ENCODE measurements around the gene TGFBR2. TPM values are rescaled to one million over a fixed set of nuclear protein-coding genes. Genes with fewer than 3 reads are reported as not detected.

The TGFBR2 gene
- total RNA-seq, 1 experiment from 2014 or later, result 19.4 TPM

- in situ Hi-C loops (cut with HindIII; ENCODE audit: low pct_unique_long_range_greater_than_20kb, low sequenced_read_pairs), result no loop called here
- peak; percentile 65 for DNase-seq (ENCODE audit: low read depth, low spot score)
Observed at GRCh38 chr3:30597131-30597768, 9.2 kb upstream of the TGFBR2 start.

DNA sequence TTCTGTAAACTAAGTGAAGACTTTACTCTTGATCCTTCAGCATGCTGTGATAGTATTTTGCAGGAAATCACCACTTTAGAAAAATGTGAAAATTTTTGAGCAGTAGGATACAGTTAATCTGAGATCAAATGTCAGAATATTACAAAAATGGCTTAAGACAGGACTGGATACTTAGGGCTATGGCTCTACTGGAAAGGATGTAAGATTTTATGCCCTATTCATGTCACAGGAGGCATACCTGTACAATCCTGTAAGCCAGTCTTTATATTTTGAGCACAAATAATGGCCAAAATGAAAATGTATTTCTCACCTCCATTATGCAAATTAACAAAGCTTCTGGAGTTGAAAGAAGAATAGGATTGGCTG lies 8.6 kb upstream of the TGFBR2 start:
- in situ Hi-C loops (cut with HindIII; ENCODE audit: low pct_unique_long_range_greater_than_20kb, low sequenced_read_pairs), result no loop called here
- no peak for DNase-seq (ENCODE audit: low read depth, low spot score)

GRCh38 chr3:30598668-30599545 lies 7.5 kb upstream of the TGFBR2 start:
- no peak for DNase-seq (ENCODE audit: low read depth, low spot score)
- in situ Hi-C loops (cut with HindIII; ENCODE audit: low pct_unique_long_range_greater_than_20kb, low sequenced_read_pairs), result no loop called here

GRCh38 chr3:30600572-30600971 lies 5.8 kb upstream of the TGFBR2 start:
- in situ Hi-C loops (cut with HindIII; ENCODE audit: low pct_unique_long_range_greater_than_20kb, low sequenced_read_pairs), result no loop called here
- no peak for DNase-seq (ENCODE audit: low read depth, low spot score)

DNA sequence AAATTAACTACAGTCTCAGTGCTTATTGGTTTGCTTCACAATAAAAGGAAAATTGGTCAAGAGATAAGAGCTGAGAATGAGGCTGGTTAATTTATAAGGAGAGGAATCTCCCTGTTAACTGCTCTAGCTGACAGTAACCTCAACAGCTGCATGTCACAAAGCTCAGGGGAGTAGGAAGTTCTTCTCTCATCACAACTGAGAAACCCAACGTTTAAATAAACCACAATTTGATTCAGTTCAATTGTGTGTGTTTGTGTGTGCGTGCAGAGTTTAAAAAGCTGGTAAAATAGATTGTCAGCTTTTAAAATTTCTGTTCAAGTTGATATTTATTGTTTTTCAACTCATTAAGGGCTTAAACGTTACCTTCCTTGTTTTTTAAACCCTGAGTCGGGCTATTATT lies 3.5 kb upstream of the TGFBR2 start:
- in situ Hi-C loops (cut with HindIII; ENCODE audit: low pct_unique_long_range_greater_than_20kb, low sequenced_read_pairs), result no loop called here
- no peak for DNase-seq (ENCODE audit: low read depth, low spot score)

DNA sequence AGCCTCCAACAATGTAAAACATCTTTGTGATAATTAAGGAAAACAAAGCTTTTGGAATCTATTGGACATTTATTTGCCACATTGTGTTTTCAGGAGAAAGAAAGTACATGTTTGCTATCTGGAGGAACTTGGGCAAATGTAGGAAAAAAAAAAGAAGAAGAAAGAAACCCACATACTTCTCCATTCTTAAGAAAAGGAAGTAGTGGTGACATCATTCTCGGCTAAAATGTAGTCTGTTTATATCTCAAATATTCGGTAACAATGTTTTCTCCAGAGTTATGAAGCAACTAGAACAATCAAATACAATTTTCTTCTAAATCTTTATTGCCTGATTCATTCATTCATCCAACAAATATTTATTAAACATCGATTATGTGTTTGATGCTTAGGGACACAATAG lies 2.3 kb upstream of the TGFBR2 start:
- in situ Hi-C loops (cut with HindIII; ENCODE audit: low pct_unique_long_range_greater_than_20kb, low sequenced_read_pairs), result no loop called here
- DNase-seq (ENCODE audit: low read depth, low spot score), result no peak

- in situ Hi-C loops (cut with HindIII; ENCODE audit: low pct_unique_long_range_greater_than_20kb, low sequenced_read_pairs), result no loop called here
- DNase-seq (ENCODE audit: low read depth, low spot score), result no peak
Observed at GRCh38 chr3:30604558-30604957, 1.8 kb upstream of the TGFBR2 start.

DNA sequence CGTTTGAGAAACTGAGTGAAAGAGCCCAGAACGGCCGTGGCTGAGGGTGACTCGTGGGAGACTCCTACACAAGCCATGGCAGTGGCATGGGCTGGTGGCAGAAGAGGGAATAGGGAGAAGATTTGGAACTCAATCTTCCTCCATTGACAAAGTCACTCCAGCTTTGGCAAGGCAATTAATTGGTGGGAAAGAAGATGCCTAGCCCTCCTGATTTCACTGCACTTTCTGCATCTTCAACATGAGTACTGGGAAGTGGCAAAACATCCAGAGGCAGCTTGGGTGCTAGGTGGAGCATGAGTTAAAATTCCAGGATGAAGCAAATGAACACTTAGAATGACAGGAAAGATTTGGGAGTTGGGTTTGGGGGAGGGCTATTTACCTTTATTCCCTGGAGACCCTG lies 1.4 kb upstream of the TGFBR2 start:
- in situ Hi-C loops (cut with HindIII; ENCODE audit: low pct_unique_long_range_greater_than_20kb, low sequenced_read_pairs), result no loop called here
- no peak for DNase-seq (ENCODE audit: low read depth, low spot score)

- in situ Hi-C loops (cut with HindIII; ENCODE audit: low pct_unique_long_range_greater_than_20kb, low sequenced_read_pairs), result no loop called here
Observed at GRCh38 chr3:30605706-30606300, 598 bp upstream of the TGFBR2 start.

GRCh38 chr3:30607032-30607833 lies 832 bp downstream of the TGFBR2 start:
- in situ Hi-C loops (cut with HindIII; ENCODE audit: low pct_unique_long_range_greater_than_20kb, low sequenced_read_pairs), result no loop called here
- DNase-seq (ENCODE audit: low read depth, low spot score), result peak; percentile 28

More at GRCh38 chr3:30605706-30606300, 598 bp upstream of the TGFBR2 start:
- DNase-seq (ENCODE audit: low read depth, low spot score), result no peak

- in situ Hi-C loops (cut with HindIII; ENCODE audit: low pct_unique_long_range_greater_than_20kb, low sequenced_read_pairs), result no loop called here
- no peak for DNase-seq (ENCODE audit: low read depth, low spot score)
Observed at GRCh38 chr3:30608598-30608947, 2.2 kb downstream of the TGFBR2 start.

DNA sequence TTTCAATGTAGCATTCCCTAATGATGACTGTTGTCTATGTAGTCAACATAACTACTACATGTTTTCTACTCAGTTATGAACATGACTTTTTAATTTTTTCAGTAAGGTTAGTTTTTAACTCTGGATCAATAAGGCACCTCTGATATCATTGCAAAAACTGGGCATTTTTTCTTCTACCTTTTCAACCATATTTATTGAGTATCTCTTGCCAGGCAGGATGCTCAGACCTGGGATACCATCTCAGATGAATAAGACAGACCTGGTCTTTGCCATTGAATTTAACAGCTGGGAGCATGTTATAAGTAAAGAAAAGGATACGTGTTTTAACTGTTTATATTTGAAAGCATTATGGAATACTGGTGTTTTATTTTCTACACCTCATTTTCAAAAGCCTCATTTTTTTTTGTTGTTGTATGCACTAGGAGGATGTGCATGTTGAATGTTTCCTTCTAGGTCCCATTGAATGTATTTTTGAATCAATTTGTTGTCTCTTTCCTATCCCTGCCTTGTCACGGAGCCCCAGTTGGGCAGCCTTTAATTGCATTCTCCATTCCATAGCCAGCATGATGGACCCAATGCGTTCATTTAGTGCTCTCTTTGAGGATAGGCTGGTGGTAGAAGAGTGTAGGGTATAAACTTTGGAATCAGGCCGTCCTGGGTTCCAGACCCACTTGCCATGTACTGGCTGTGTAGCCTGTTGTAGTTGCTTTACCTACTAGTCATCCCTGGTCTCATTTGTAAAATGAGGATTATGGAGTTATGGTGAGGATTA lies 3.7 kb downstream of the TGFBR2 start:
- no peak for DNase-seq (ENCODE audit: low read depth, low spot score)
- in situ Hi-C loops (cut with HindIII; ENCODE audit: low pct_unique_long_range_greater_than_20kb, low sequenced_read_pairs), result no loop called here

- in situ Hi-C loops (cut with HindIII; ENCODE audit: low pct_unique_long_range_greater_than_20kb, low sequenced_read_pairs), result no loop called here
Observed at GRCh38 chr3:30610702-30611368, 4.4 kb downstream of the TGFBR2 start.

DNA sequence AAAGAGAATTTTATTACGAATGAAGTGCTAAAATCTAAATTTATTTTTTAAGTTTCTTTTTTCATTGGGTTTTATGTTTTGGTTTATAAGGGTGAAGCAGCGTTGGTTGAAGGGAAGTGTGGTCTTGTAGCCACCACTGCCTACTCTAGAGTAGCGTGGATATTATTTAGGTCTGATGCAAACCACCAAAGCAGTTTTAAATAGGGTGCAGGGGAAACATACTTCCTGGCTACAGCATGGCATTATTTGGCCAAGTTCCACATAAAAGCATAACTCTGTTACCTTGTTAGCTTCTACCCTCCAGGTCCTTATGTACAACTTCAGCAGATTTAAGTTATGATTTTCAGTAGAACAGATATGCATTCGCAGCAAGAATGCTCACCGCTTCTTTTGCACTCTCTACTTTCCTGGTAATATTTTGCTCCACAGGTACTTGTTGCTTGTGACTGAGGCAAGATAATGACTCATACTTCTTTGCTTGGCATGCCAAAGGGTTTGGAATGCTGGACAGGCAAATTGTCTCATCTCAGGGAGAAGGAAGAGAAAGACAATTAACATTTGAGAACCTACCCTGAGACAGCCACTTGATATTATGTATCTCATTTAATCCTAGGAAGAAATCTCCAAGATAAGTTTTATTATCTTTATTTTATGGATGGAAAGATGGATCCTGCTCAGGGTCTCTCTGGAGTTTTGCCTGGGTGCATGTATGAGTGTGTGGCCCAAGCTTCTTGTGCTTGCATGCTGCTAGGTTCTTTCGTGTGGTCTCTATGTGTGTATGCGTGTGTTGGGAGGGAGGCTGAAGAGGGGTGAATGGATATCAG lies 5.4 kb downstream of the TGFBR2 start:
- in situ Hi-C loops (cut with HindIII; ENCODE audit: low pct_unique_long_range_greater_than_20kb, low sequenced_read_pairs), result no loop called here
- DNase-seq (ENCODE audit: low read depth, low spot score), result no peak

More at GRCh38 chr3:30610702-30611368, 4.4 kb downstream of the TGFBR2 start:
- DNase-seq (ENCODE audit: low read depth, low spot score), result no peak

DNA sequence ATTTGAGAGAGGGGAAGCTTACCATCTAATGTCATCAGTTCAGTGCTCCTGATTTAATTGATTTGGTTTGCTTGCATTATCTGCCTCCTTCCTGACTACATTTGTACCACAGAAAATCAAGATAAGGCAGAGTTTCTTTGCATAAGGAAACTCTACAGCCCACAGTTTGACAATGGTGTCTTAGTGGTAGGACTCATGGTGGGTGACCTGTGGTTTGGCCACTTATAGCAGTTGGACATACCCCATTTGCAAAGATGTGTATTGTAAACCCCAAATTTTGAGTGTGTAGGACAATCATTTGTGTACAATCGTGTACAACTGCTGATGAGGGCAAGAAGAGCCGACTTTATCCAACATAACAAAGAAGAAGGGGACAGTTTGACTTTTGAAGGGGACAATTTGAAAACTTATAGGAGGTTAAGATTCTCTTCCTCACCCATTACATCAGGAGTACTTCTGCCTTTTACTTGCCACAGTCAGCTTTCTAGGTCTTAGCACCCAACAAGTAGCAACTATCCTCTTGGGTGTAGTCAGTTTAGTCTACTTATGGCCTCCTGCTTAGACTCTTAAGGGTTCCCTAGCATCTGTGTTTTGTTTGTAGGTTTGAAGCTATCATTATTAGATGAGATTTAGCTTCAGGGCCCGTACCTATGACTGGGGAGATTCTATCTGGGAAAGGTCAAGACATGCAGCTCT lies 6.2 kb downstream of the TGFBR2 start:
- in situ Hi-C loops (cut with HindIII; ENCODE audit: low pct_unique_long_range_greater_than_20kb, low sequenced_read_pairs), result no loop called here
- DNase-seq (ENCODE audit: low read depth, low spot score), result no peak
